ENCODE measurements around the gene ACOT7.

DNA sequence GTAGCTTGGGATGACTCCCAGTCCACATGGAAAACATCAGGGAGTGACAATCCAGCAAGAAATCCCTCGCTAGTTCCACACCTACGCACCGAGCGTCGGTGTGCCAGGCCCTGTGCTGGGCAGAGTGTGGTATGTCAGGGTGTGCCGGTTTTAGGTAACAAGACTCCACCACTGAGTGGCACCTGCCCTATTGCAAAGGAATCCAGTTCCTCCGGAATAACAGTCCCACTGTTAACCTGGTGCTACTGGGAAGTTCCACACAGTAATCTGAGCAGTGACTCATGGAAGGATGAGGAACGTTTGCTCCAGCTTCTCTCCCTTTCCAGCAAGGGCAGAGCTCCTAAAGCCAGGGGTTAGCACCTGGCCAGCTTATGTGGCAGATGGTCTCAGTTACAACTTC is 173.3 kb downstream of the ACOT7 start:
- TF ChIP-seq, protein P1, sequence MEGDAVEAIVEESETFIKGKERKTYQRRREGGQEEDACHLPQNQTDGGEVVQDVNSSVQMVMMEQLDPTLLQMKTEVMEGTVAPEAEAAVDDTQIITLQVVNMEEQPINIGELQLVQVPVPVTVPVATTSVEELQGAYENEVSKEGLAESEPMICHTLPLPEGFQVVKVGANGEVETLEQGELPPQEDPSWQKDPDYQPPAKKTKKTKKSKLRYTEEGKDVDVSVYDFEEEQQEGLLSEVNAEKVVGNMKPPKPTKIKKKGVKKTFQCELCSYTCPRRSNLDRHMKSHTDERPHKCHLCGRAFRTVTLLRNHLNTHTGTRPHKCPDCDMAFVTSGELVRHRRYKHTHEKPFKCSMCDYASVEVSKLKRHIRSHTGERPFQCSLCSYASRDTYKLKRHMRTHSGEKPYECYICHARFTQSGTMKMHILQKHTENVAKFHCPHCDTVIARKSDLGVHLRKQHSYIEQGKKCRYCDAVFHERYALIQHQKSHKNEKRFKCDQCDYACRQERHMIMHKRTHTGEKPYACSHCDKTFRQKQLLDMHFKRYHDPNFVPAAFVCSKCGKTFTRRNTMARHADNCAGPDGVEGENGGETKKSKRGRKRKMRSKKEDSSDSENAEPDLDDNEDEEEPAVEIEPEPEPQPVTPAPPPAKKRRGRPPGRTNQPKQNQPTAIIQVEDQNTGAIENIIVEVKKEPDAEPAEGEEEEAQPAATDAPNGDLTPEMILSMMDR (IDR thresholded peaks at IDR 0.05; ENCODE audit: borderline replicate concordance, extremely low read depth, low read length, poor library complexity, severe bottlenecking), result no peak
- TF ChIP-seq EZH2 (IDR thresholded peaks at IDR 0.05; ENCODE audit: borderline replicate concordance, low read depth, low read length, severe bottlenecking), result no peak
